ENCODE results near the gene CCDC6. TPM values are rescaled to one million over a fixed set of nuclear protein-coding genes. Genes with fewer than 3 reads are reported as not detected.

The CCDC6 gene
- total and polyA plus RNA-seq, 2 of the 8 experiments (the other 6 are each of a cell fraction or from before 2014, with no cell fraction given) = 42.2 to 74.4 TPM

- Histone ChIP-seq H4K20me1 (replicated peaks in 1 of 2; ENCODE audit: control insufficient read depth in 1 of 2, insufficient read depth in 2 of 2, low read length in 2 of 2) (peaks cover 0 to 1% of the 10 kb centered on the region in 2 experiments), H3K23ac (ENCODE audit: insufficient read length) (no peak overlapping the region), H3K36me3 (ENCODE audit: control insufficient read depth in 2 of 4, insufficient read depth in 4 of 4, low read length in 3 of 4) (peaks cover 16 to 88% (median 52%) of the 10 kb centered on the region in 4 experiments), H3K79me1 (ENCODE audit: low read depth, low read length) (no peaks in the 10 kb centered on the region), H2BK20ac (ENCODE audit: low read length) (no peak overlapping the region), H3K27me3 (replicated peaks in 1 of 4; ENCODE audit: control insufficient read depth in 3 of 4, extremely low read depth in 1 of 4, insufficient read depth in 3 of 4, low read length in 3 of 4) (no peaks in the 10 kb centered on the region; a peak in 1 of 7 replicates), H2BK120ac (replicated peaks; ENCODE audit: low read depth, low read length) (no peak overlapping the region), H3K14ac (ENCODE audit: insufficient read length) (no peak overlapping the region), H2AFZ (ENCODE audit: low read length) (no peak overlapping the region), H3K23me2 (ENCODE audit: low read depth, low read length) (no peaks in the 10 kb centered on the region), H4K91ac (replicated peaks; ENCODE audit: insufficient read length, low read length) (no peak overlapping the region), H4K5ac (ENCODE audit: insufficient read length, low read depth, low read length) (no peak overlapping the region), H4K8ac (ENCODE audit: extremely low read depth, insufficient read depth, low read length) (no peak overlapping the region), H3K4ac (replicated peaks; ENCODE audit: insufficient read length, low read depth, low read length) (no peak overlapping the region), H3K9me3 (ENCODE audit: insufficient read depth in 2 of 2, low read depth in 1 of 2, low read length in 1 of 2) (no peaks in the 10 kb centered on the region), H3K4me3 (ENCODE audit: extremely low read depth in 1 of 4, insufficient read depth in 2 of 4, low read depth in 3 of 4, low read length in 4 of 4) (no peak overlapping the region), H2BK12ac (ENCODE audit: low read depth, low read length) (no peak overlapping the region), H3K56ac (replicated peaks; ENCODE audit: insufficient read length, low read depth, low read length) (no peak overlapping the region), H2BK15ac (ENCODE audit: low read length) (no peak overlapping the region), H3K79me2 (ENCODE audit: control insufficient read depth in 1 of 2, insufficient read depth in 2 of 2, low read length in 2 of 2) (no peaks in the 10 kb centered on the region), H3K4me2 (ENCODE audit: insufficient read depth in 1 of 2, low read depth in 2 of 2, low read length in 2 of 2) (peak overlapping the region in 1 of 2 experiments; percentile 24; a peak in 1 of 4 replicates), H3K18ac (ENCODE audit: extremely low read depth, low read length) (no peak overlapping the region), H3K9ac (replicated peaks in 1 of 4; ENCODE audit: extremely low read depth in 1 of 4, low read depth in 3 of 4, low read length in 3 of 4) (peak overlapping the region in 1 of 4 experiments; percentile 37; a peak in 1 of 7 replicates), H2BK5ac (ENCODE audit: low read depth, low read length) (no peak overlapping the region), H3K4me1 (replicated peaks in 1 of 4; ENCODE audit: control insufficient read depth in 3 of 4, insufficient read depth in 4 of 4, low read length in 3 of 4) (peaks cover 0 to 6% (median 2%) of the 10 kb centered on the region in 4 experiments; a peak in 3 of 7 replicates), H3K27ac (ENCODE audit: low read depth, low read length) (no peak overlapping the region; the same call in 1 of the 2 replicates), H2AK5ac (ENCODE audit: low read depth, low read length) (no peak overlapping the region)
- 73% methylated on average over 1 of the region's 1 CpG; no CpG with 5 or more reads in 1 of the 2 experiments for WGBS, 2 experiments (ENCODE audit: extremely low coverage in 1 of 2, insufficient coverage in 1 of 2, insufficient read length in 1 of 2, insufficient replicate concordance in 2 of 2, low coverage in 1 of 2, low lambda C conversion rate in 2 of 2, missing lambda C conversion rate in 1 of 2)
- no peak for DNase-seq (ENCODE audit: low read depth in 1 of 2, low spot score in 2 of 2)
- POLR2A ChIA-PET (ENCODE audit: partially characterized antibody) = no interaction called here
- CTCF ChIA-PET (ENCODE audit: partially characterized antibody) = interaction anchor here (0.6 to 3.9 kb wide), 6 partner anchors 11 to 480 kb away, joined by 3 to 27 read pairs (median 9); no protein-coding TSS in a partner anchor
- no peak for FAIRE-seq
- no peak for TF ChIP-seq JUN (IDR thresholded peaks at IDR 0.05; ENCODE audit: low read depth, low read length)
- TF ChIP-seq SIX5 (IDR thresholded peaks at IDR 0.05; ENCODE audit: low read depth, low read length) = no peak
- no peak for TF ChIP-seq SUZ12 (IDR thresholded peaks at IDR 0.05; ENCODE audit: low read length)
- no peak for TF ChIP-seq NRF1 (IDR thresholded peaks at IDR 0.05; ENCODE audit: low read depth, low read length)
- no peak for TF ChIP-seq USF2 (IDR thresholded peaks at IDR 0.05; ENCODE audit: low read length)
- no peak for TF ChIP-seq CTBP2 (IDR thresholded peaks at IDR 0.05; ENCODE audit: borderline replicate concordance, insufficient read depth, insufficient read length, low read length)
- no peak for TF ChIP-seq RFX5 (IDR thresholded peaks at IDR 0.05; ENCODE audit: borderline replicate concordance, low read depth, low read length)
- TF ChIP-seq FOSL1 (IDR thresholded peaks at IDR 0.05; ENCODE audit: insufficient read depth, low read depth, low read length) = no peak
- TF ChIP-seq E2F6 (IDR thresholded peaks at IDR 0.05) = no peak
- no peak for TF ChIP-seq KDM5A (IDR thresholded peaks at IDR 0.05; ENCODE audit: low read length)
- TF ChIP-seq EZH2 (IDR thresholded peaks at IDR 0.05; ENCODE audit: low read depth, low read length, severe bottlenecking) = no peak
- TF ChIP-seq HDAC6 (IDR thresholded peaks at IDR 0.05; ENCODE audit: low read depth, low read length) = no peak
These were observed 102.6 kb downstream of the CCDC6 start for GRCh38 chr10:59803714-59804113.

All from H1 (cell line).